Activated naive CD4-positive, alpha-beta T cell treated with anti-CD3 and anti-CD28 coated beads, Interleukin-2, amount 50 U/mL, for 16 hours (primary cell): Measurements from ENCODE around the gene RIF1.

Source experiments
- DNase-seq: peaks from one replicate; pipeline ENCODE4 v3.0.0-alpha.2; 2020

The RIF1 gene

DNA sequence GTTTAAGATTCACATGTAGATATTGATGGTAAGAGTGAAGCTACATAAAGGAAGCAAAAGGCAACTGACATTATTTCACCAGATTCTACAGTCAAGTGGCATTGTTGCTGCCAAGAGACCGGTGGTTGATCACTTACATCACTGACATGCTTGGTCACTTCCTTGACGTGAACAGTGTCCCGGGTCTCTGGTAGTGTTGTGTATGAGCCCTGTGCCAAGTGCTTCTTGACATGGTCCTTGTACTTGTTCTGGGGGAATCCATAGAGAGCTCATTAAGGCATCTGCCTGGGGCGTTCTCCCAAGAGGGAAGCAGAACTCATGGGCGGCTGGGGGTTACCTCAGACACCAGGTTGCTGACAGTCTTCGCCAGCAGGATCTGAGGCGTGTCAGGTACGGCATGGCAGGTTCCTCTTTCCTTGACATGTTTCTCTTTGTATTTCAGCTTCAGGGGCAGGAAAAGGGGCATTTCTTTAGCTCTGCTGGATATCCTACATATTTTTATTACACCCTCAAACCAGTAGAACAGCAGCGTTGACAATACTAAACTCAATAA is 116.2 kb downstream of the RIF1 start:
- DNase-seq = no peak

DNA sequence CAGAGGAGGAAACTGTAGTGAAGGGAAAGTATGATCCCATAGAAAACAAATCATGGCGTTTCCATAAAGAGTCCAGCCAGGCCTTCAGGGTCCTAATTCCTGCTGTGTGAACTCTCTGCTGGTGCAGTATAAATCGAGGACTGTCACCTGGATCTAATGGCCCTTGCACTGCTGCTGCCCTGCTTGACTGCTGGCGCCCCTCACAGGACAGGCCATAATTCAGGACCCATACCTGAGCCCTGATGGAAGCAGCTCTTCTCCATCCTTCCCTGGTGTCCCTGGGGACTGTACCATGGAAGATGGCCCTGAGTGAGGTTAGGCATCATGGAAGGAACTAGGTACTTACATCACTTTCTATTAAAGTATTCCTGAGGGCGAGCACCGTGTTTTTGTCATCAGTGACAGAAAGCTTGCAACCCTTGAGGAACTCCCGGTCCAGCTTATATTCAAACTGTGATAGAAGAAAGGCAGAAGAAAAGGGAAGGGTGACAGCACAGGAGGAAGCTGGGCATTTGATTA is 116.9 kb downstream of the RIF1 start:
- DNase-seq = no peak
